Fibroblast of pulmonary artery (primary cell): ENCODE data around the gene NSMCE1.

Experiments
- DNase-seq: peaks from one replicate; pipeline ENCODE4 v3.0.0-alpha.2; 2010; ENCODE audit warnings: low read depth
- H3K4me3 ChIP-seq: replicated peaks from 2 replicates; pipeline ENCODE4 v1.5.1; 2011; ENCODE audit warnings: low read depth, mild to moderate bottlenecking, control low read depth, low read length, moderate library complexity
- CTCF ChIP-seq: IDR thresholded peaks from 2 replicates; pipeline ENCODE4 v1.5.1; 2011; ENCODE audit warnings: mild to moderate bottlenecking, control low read depth, low read length, inconsistent platforms; ENCODE audit errors: missing control alignments

Gene NSMCE1

GRCh38 chr16:27242868-27243590, 25.5 kb downstream of the NSMCE1 start:
- no peak for TF ChIP-seq CTCF
- H3K4me3 ChIP-seq = peak overlapping the region; percentile 39
- peak; percentile 95 for DNase-seq

DNA sequence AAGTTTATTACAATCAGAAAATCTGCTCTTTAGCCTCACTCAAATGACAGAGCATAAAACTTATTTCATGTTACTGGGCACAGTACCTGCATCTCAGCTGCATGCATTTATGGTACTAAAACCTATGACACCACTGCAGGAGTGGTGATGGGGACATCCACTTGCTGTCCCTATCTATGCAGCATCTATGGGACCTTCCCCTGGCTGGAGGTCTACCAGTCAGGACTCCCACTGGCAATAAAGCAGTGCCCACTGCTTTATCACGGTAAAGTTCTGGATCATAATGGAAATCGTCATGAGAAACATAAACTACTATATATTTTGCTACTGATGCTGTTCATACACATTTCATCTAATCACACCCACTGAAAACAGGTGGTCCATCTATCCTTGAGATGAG, 26.2 kb downstream of the NSMCE1 start:
- no peak for TF ChIP-seq CTCF
- peak overlapping the region; percentile 39 for H3K4me3 ChIP-seq
- DNase-seq = no peak

- no peak overlapping the region for H3K4me3 ChIP-seq
- no peak for TF ChIP-seq CTCF
- no peak for DNase-seq
Measured at GRCh38 chr16:27241658-27242057, 26.9 kb downstream of the NSMCE1 start.

DNA sequence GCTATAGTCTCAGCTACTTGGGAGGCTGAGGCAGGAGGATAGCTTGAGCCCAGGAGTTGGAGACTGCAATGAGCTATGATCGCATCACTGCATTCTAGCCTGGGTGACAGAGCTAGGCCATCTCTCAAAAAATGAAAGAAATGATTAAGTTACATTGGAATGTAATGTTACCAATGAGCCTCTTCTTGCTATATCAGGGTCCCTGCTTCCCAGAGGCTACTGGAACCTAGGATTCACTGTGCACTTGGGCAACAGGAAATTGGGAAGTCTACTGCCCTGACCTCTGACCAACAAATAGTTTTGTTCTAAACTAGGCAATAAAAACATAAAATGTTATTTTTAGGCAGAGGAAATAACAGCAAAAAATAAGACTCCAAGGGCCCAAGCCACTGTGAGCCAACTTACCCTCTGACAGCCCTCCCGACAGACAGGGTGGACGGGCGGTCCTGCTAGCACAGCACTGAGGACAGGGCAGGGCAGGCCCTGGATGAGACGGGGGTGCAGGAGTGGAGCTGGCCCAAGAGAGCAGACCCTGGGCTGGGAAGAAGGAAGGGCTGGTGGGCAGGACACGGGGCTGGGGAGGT, 27.5 kb downstream of the NSMCE1 start:
- TF ChIP-seq CTCF = no peak
- peak; percentile 77 for DNase-seq
- no peak overlapping the region for H3K4me3 ChIP-seq

GRCh38 chr16:27239906-27240655, 28.5 kb downstream of the NSMCE1 start:
- H3K4me3 ChIP-seq = no peak overlapping the region
- TF ChIP-seq CTCF = no peak
- no peak for DNase-seq

- no peak overlapping the region for H3K4me3 ChIP-seq
- no peak for TF ChIP-seq CTCF
- no peak for DNase-seq
Measured at GRCh38 chr16:27239026-27239425, 29.5 kb downstream of the NSMCE1 start.
